C1 segment of cervical spinal cord (tissue), 14 donors: ENCODE results near the gene ATP7A.
A peak's percentile ranks its signal among the peaks of the same experiment; 100 is the strongest.
"Not testable (repeated sequence)": the region's sequence is repeated elsewhere in the genome, so short reads cannot be mapped to it uniquely, and the experiment has no call there.

Experiments
- DNase-seq, 14 donors: peaks; one replicate each; lab custom pipeline; 2025; lab: John Stamatoyannopoulos, UW

ATP7A gene

GRCh38 chrX:77910108-77910840, at the start of gene ATP7A:
TSS of gene ATP7A (plus strand) at chrX:77910693. CDS start at chrX:77971642, 60,949 bp downstream.
- peak; percentile 2 to 88 (median 70) for DNase-seq

- DNase-seq = no peak
Measured at GRCh38 chrX:77875372-77875771, 35.1 kb upstream of the ATP7A start.

- not testable (repeated sequence) for DNase-seq
Measured at GRCh38 chrX:77881418-77881817, 29.1 kb upstream of the ATP7A start.

DNA sequence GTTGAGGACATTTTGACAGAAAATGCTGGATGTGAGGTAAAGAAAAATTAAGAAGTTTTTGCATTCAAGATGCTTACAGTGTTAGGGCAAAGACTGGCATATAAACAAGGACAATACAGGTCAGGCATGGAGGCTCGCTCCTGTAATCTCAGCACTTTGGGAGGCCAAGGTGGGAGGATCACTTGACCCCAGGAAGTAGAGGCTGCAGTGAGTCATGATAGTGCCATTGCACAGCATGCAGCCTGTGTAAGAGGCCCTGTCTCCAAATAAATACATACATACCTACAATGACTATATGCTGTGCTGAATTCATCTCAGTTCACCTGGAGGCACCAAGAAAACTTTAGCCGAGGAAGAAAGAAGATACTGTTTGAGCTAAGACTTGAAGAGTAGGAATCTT, 17.6 kb upstream of the ATP7A start:
- no peak for DNase-seq

DNA sequence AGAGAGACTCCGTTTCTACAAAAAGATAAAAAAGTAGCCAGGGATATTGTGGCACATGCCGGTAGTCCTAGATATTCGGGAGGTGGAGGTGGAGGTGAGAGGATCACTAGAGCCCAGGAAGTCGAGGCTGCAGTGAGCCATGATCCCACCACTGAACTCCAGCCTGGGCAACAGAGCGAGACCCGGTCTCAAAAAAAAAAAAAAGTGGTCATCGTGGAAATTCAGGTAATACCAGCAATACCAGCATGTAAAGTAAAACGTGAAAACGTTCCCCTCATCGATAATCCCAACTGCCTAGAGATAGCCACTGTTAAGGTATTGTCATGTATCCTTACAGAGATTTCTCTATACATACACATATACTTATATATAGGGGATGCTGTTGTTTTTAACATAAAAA, 16.8 kb upstream of the ATP7A start:
- DNase-seq = no peak

DNA sequence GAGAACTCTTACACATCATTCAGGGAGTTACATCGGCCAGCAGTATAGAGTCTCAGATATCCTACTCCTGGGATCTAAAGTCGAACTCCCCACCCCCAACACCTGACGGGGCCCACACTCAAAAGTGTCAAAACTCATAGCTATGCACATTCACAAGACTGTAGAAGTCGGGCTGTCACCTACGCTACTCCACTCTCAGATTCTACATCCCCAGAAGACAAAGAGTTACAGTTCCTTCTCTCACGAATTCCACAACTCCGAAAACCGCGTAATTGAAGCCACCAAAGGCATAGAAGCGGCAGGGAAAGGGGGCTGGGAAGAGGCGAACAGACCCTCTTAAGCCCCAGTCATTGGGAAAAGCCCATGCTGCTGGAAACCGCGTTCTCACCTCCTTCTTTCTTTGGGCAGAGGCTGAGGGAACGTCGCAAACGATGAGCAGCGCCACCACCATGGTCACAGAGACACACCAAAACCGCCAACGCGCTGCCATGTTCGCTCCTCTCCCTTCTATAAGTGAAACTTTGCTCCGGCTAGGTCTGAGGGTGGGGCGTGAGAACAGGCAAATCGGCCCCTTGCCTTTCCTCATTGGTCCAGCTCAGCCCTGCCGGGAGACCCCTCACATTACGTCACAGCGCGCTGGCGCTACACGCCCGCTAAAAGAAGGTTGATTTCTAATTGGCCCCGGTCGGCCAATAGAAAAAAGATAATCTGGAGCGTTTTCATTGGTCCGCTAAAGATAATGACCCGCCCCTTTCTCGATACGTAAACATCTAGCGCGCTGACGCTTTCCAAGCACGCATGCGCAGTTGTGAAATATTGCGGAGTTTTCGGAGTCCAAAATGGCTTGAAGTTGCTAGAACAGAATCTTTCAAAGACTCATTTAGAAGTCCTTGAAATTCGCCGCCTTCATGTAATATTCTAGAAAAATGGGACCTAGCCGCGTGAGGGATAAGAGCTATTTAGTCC, 15.3 kb upstream of the ATP7A start, which contains the start of gene MAGT1:
Gene MAGT1 (minus strand): TSS at position 515 of the 966 bp plus-strand sequence. CDS start 25 bp downstream, at position 490.
- DNase-seq = peak; percentile 13 to 90 (median 76)

DNA sequence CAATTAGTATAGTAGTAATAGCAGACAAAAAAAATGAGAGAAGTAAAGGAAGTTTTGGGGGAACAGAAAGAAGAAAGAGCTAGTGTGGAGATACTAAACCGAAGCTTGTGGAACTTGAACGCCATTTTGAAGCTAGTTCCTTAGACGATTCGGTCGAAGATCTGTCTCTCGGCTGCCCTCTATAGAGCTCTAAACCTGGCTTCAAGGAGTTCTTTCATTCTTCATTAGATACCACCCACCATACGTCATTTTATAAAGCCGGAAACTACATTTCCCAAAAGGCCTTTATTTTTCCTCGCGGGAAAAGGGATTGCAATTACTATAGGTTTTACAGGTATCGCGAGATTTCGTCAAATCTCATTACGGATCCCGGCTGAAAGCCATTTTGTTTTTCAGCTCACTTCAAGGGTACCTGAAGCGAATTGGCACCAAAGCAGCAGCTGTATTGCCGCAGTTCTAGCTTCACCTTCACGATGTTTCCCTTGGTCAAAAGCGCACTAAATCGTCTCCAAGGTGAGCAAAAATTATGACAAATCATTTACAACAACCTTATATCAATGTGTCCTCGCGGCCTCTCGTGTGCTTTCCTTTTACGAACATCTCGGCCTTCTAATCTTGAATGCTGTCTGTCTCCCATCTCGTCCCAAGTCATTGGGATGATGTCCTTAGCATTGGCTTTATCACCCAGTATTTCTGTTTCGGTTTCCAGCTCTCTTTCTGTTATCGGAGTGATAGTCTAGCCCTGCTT, 11.2 kb upstream of the ATP7A start, which contains the start of gene COX7B:
Gene COX7B (plus strand): TSS at position 388 of the 748 bp plus-strand sequence. CDS start 86 bp downstream, at position 474.
- DNase-seq = peak in 12 of 14 donors; percentile 14 to 93 (median 44)

DNA sequence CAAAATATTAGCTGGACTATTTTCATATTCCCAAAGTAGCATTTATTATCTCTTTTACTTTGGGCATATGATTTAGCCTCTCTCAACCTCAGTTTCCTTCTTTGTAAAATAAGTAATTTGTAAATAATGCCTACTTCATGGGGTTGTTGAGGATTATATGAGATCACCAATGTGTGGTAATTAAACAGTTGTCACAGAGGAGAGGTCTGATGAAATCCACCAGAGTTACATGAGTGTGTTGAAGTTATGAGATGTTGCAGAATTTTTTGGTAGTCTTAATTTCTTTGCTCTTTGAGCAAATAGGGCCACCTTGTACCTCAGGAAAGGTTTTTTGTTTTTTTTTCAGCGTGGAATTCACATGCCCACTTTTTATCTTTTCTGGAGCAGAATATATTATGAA, 9.8 kb upstream of the ATP7A start:
- DNase-seq = no peak

DNA sequence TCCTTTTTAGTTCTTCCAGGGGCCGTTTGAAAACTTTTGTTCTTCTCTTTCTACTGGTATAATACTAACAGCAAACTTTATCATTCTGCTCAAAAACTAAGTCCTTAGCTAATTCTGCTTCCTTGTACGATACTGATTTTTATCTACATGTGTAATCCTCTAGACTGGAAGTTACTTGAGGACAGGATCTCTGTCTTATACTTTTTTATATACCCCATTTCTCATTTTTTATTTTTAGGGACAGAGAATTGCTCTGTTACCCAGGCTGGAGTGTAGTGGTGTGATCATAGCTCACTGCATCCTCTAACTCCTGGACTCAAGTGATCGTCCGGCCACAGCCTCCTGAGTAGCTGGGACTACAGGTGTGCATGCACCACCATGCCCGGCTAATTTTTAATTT, 9.0 kb upstream of the ATP7A start:
- DNase-seq = no peak

- DNase-seq = no peak
Measured at GRCh38 chrX:77917294-77917933, 6.9 kb downstream of the ATP7A start.

DNA sequence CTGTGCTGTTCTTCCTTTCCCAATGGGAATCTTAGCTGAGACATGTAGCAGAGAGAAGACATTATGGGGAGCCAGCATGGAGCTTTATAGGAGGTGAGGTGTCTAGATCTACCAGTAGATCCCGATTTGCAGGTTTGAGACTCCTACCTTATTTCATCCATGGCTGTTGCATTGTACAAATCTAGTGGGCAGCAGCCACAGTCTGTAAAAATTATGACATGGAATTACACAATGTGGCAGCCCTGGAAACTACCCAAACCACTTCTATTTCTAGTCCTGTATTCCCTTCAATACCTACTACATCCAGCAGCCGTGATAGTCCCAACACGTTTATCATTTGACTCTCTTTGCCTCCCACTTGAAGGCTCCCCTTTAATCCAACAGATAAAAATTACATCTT, 8.1 kb downstream of the ATP7A start:
- DNase-seq = no peak

DNA sequence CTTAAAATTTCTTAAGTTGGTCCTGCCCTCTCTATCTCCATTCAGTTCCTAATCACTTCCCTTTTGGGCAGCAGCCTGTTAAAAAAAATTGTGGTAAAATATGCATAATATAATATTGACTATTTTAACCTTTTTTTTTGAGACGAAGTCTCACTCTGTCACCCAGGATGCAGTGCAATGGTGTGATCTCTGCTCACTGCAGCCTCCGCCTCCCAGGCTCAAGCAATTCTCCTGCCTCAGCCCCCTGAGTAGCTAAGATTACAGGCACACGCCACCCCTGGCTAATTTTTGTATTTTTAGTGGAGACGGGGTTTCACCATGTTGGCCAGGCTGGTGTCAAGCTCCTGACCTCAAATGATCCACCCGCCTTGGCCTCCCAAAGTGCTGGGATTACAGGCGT, 8.9 kb downstream of the ATP7A start:
- not testable (repeated sequence) for DNase-seq

DNA sequence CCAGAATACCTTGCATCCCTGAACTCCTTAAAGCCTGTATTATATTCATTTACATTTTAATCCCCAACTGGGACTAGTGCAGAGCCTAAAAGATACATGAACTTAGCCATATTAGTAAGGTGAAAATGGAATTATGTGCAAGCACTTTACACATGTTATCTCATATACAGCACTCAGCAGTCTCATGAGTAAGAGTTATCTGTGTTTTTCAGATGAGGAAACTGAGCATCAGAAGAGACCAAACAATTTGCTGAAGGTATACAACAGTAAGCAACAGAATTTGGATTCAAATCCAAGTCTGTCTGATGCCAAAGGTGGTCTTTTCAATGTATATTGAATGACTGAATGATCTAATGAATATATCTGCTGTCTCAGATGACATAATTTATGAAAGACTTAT, 12.3 kb downstream of the ATP7A start:
- DNase-seq = no peak

DNA sequence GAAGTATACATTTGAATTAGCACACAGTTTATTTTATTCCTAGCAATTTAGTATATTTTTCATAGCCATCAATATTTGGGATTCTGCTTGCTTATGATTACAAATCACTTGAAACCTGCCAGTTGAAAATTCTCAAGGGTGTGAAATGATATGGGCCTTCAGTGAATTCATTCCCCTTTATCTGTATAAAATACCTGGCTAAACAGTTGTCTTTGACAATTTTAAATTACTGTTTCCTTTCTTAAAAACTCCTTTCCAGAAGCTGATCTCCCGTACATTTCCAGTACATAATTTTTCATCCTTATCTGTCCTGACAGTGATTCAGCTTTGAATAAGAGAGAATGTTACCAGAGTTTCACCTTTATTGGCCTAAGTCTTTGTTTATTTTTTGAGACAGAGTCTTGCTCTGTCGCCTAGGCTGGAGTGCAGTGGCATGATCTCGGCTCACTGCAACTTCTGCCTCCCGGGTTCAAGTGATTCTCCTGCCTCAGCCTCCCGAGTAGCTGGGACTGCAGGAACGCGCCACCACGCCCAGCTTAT, 13.9 kb downstream of the ATP7A start:
- no peak for DNase-seq

DNA sequence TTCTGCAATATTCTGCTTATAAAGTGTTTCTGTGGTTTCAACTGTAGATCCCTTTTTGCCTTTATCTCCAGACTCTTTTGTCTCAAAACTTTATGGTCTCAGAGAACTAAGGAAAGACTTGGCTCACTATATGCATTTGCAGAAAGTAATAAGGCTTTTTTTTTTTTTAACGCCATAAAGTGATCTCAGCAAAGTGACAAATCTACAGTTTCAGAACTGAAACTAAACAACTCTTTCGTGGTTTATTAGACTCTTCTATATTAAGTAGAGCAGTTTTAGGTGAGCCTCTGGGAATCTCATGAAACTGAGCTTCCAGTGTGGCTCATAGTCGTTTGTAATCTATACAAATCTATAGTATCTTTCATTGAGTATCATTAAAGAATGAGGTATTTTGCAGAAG, 15.3 kb downstream of the ATP7A start:
- no peak for DNase-seq

- DNase-seq = no peak
Measured at GRCh38 chrX:77930581-77930980, 20.1 kb downstream of the ATP7A start.

GRCh38 chrX:77935886-77936285, 25.4 kb downstream of the ATP7A start:
- DNase-seq = no peak

DNA sequence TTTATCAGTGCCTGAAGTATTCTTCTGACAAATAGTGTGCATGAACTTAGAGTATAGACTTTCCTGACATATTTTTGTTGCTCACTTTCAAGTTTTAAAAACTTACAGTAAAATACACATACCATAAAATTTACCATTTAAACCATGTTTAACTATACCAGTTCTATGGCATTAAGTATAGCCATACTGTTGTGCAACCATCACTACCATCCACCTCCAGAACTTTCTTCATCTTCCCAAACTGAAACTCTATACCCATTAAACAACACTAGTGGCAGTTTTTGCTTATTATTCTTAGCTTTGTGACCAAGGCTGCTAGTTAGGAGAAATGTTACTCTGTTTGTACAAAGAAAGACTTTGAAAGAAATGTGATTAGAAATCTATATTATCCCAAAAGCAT, 25.8 kb downstream of the ATP7A start:
- DNase-seq = no peak

- DNase-seq = no peak
Measured at GRCh38 chrX:77937291-77937690, 26.8 kb downstream of the ATP7A start.

DNA sequence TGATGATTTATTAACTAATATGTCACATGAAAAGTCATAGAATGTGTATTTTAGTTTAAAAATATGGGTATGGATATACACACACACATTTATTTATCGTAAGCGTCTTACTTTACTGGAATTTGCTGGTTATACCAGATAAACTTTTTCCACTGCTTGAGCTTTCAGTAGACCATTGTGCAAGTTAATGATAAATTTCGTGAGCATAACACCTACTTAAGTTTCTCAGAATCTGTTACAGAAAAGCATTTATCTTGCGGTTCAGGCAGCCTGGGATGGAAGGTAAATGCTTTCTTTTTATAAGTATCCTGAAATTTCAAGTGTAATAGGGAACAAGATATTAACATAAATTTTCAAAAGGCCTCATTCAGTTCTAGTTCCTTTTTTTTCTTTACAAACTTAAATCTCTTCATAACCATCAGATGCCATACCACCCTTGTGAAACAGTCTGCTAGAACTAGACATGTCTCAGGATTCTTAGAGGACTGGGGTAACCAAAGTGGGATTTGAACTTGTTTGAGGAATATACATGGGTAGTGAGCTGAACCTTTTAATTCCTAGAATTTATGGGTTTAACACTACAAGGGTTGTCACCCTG, 27.7 kb downstream of the ATP7A start:
- DNase-seq = no peak
